Hepatocyte (in vitro differentiated cells): ENCODE measurements around the gene DAPK2. TPM values are rescaled to one million over a fixed set of nuclear protein-coding genes. Genes with fewer than 3 reads are reported as not detected.
A peak's percentile ranks its signal among the peaks of the same experiment; 100 is the strongest.

Experiments
- DNase-seq: peaks from one replicate; pipeline ENCODE4 v3.0.0-alpha.2; 2016; ENCODE audit warnings: low spot score
- H2AFZ ChIP-seq: fragments of 200-600 bp; sonication (generic); 2 replicates; pipeline ENCODE4 v1.6.0; 2016; ENCODE audit warnings: antibody characterized with exemption, mild to moderate bottlenecking
- H3K27ac ChIP-seq: fragments of 200-600 bp; sonication (generic); 2 replicates; pipeline ENCODE4 v1.5.1; 2016; ENCODE audit warnings: mild to moderate bottlenecking
- H3K27me3 ChIP-seq: fragments of 200-600 bp; sonication (generic); 2 replicates; pipeline ENCODE4 v1.6.1; 2016
- H3K36me3 ChIP-seq: fragments of 200-600 bp; sonication (generic); replicated peaks from 2 replicates; pipeline ENCODE4 v1.5.1; 2016; ENCODE audit warnings: low read depth; ENCODE audit not compliant: insufficient read depth
- H3K4me1 ChIP-seq: fragments of 200-600 bp; sonication (generic); 2 replicates; pipeline ENCODE4 v1.5.1; 2016; ENCODE audit warnings: mild to moderate bottlenecking, moderate library complexity; ENCODE audit not compliant: insufficient read depth
- H3K4me2 ChIP-seq: fragments of 200-600 bp; sonication (generic); 2 replicates; pipeline ENCODE4 v1.6.0; 2016
- H3K4me3 ChIP-seq: fragments of 200-600 bp; sonication (generic); 2 replicates; pipeline ENCODE4 v1.5.1; 2016; ENCODE audit warnings: mild to moderate bottlenecking
- H3K79me2 ChIP-seq: fragments of 200-600 bp; sonication (generic); 2 replicates; pipeline ENCODE4 v1.6.0; 2017; ENCODE audit warnings: mild to moderate bottlenecking
- H3K9me2 ChIP-seq: fragments of 200-600 bp; sonication (generic); replicated peaks from 2 replicates; pipeline ENCODE4 v1.6.0; 2017; ENCODE audit warnings: mild to moderate bottlenecking; ENCODE audit not compliant: insufficient read depth
- H3K9me3 ChIP-seq: fragments of 200-600 bp; sonication (generic); 2 replicates; pipeline ENCODE4 v1.5.1; 2016; ENCODE audit warnings: low read depth, mild to moderate bottlenecking
- H4K20me1 ChIP-seq: fragments of 200-600 bp; sonication (generic); 2 replicates; pipeline ENCODE4 v1.6.0; 2016; ENCODE audit warnings: mild to moderate bottlenecking; ENCODE audit not compliant: insufficient read depth, poor library complexity, severe bottlenecking
- EZH2 ChIP-seq: fragments of 200-600 bp; sonication (generic); IDR thresholded peaks from 2 replicates; pipeline ENCODE4 v1.6.1; 2016; ENCODE audit warnings: antibody characterized with exemption, mild to moderate bottlenecking, borderline replicate concordance
- EZH2phosphoT487 ChIP-seq: fragments of 200-600 bp; sonication (generic); IDR thresholded peaks from one replicate; pipeline ENCODE4 v1.6.1; 2018; ENCODE audit warnings: antibody characterized with exemption, mild to moderate bottlenecking, low read depth, moderate library complexity; ENCODE audit not compliant: unreplicated experiment, severe bottlenecking
- WGBS: methylation state at CpG from one replicate; pipeline ENCODE4 v1.1.6; 2016; ENCODE audit warnings: low lambda C conversion rate; ENCODE audit errors: missing lambda C conversion rate; 5-methylcytosine and 5-hydroxymethylcytosine counted together
- polyA plus RNA-seq: library from polyadenylated mRNA; unstranded; fragments of >200 nt; fragmentation: Nextera tagmentation; extraction: Ambion mirVana; gene quantifications from 2 replicates; pipeline ENCODE4 v1.2.1, GENCODE V29; 2016
- total RNA-seq: library from RNA; depleted of rRNA; stranded (reverse); fragments of >200 nt; gene quantifications from 2 replicates; pipeline ENCODE4 v1.2.3, GENCODE V29; 2014
- TF ChIP-seq, protein P1 (sequence below): fragments of 200-600 bp; sonication (generic); IDR thresholded peaks from 2 replicates; pipeline ENCODE4 v1.5.1; 2016; ENCODE audit warnings: antibody characterized with exemption, mild to moderate bottlenecking; ENCODE audit not compliant: poor library complexity

Gene DAPK2
- total and polyA plus RNA-seq, 2 experiments from 2014 or later: 4.9 to 5.1 TPM

DNA sequence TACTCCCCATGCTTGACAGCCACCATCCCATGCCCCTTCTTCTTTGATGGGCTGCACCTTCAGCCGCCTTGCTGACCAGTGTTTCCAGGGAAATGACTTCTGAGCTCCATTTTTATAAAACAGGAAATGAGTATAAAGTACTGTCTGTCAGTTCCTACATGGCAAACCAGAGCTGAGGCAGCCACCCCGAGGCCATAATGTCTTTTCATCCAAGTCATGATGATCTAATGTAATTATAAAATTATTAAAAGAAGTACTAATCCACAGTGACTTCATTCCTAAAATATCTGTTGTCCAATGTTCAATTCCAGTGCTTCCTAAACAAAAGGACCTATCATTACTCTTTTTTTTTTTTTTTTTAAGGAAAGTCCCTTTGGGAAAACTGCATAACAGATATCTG is 137.3 kb downstream of the DAPK2 start:
- Histone ChIP-seq H3K4me1 (peaks cover 23% of the 10 kb centered on the region), H3K9me3 (no peaks in the 10 kb centered on the region), H3K27ac (peak overlapping the region; percentile 64), H3K9me2 (no peaks in the 10 kb centered on the region), H3K4me3 (no peak overlapping the region), H3K36me3 (no peaks in the 10 kb centered on the region), H3K79me2 (no peaks in the 10 kb centered on the region), H3K27me3 (no peaks in the 10 kb centered on the region), H2AFZ (no peak overlapping the region), H4K20me1 (no peaks in the 10 kb centered on the region), H3K4me2 (no peak overlapping the region)
- TF ChIP-seq EZH2phosphoT487: no peak
- WGBS: 95% methylated on average over 2 of the region's 2 CpGs
- no peak for DNase-seq

DNA sequence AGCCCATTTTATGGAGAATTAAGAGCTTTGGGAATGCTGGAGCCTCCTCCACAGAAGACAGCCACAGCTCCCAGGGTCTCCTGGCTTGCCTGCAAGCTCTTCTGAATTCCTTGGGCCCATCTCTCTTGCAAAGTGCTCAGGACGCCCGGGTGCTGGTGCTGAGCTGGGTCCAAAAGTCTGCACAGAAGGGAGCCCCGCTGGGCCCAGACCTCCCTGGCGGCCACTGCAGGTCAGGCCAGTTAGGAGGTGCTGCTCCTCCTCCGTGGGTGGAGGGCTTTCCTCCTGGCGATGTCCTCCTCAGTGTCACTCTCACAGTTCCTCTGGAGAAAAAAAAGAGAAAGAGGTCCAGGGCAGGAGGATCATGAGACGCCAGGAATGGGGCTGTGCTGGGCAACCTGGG is 138.0 kb downstream of the DAPK2 start:
- DNase-seq: no peak
- Histone ChIP-seq H3K36me3 (no peaks in the 10 kb centered on the region), H3K27ac (no peak overlapping the region), H3K27me3 (no peaks in the 10 kb centered on the region), H2AFZ (no peak overlapping the region), H3K4me1 (peaks cover 23% of the 10 kb centered on the region), H3K9me2 (no peaks in the 10 kb centered on the region), H4K20me1 (no peaks in the 10 kb centered on the region), H3K79me2 (no peaks in the 10 kb centered on the region), H3K4me2 (no peak overlapping the region), H3K4me3 (no peak overlapping the region), H3K9me3 (no peaks in the 10 kb centered on the region)
- TF ChIP-seq EZH2 (no peak), EZH2phosphoT487 (no peak)
- TF ChIP-seq, protein P1, sequence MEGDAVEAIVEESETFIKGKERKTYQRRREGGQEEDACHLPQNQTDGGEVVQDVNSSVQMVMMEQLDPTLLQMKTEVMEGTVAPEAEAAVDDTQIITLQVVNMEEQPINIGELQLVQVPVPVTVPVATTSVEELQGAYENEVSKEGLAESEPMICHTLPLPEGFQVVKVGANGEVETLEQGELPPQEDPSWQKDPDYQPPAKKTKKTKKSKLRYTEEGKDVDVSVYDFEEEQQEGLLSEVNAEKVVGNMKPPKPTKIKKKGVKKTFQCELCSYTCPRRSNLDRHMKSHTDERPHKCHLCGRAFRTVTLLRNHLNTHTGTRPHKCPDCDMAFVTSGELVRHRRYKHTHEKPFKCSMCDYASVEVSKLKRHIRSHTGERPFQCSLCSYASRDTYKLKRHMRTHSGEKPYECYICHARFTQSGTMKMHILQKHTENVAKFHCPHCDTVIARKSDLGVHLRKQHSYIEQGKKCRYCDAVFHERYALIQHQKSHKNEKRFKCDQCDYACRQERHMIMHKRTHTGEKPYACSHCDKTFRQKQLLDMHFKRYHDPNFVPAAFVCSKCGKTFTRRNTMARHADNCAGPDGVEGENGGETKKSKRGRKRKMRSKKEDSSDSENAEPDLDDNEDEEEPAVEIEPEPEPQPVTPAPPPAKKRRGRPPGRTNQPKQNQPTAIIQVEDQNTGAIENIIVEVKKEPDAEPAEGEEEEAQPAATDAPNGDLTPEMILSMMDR: no peak
- WGBS: 91% methylated on average over 7 of the region's 7 CpGs

DNA sequence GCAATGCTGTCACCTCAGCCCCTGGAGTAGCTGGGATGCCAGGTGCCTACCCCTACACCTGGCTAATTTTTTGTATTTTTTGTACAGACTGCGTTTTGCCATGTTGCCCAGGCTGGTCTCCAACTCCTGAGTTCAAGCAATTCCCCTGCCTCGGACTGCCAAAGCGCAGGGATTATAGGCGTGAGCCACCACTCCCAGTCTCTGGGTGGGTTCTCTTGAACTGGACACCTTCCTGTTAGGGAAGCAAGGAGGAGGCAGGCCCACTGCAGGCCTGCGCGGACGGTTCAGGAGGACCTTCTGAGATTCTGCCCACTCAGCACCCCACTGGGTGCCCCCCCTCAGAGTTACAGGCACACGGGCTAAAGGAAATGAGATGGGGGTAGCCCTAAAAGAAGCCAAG is 138.8 kb downstream of the DAPK2 start:
- Histone ChIP-seq H3K9me2 (no peaks in the 10 kb centered on the region), H3K9me3 (no peaks in the 10 kb centered on the region), H3K79me2 (no peaks in the 10 kb centered on the region), H3K27ac (no peak overlapping the region), H4K20me1 (no peaks in the 10 kb centered on the region), H2AFZ (no peak overlapping the region), H3K36me3 (no peaks in the 10 kb centered on the region), H3K4me2 (no peak overlapping the region), H3K27me3 (no peaks in the 10 kb centered on the region), H3K4me3 (no peak overlapping the region), H3K4me1 (peaks cover 19% of the 10 kb centered on the region)
- no peak for DNase-seq
- no peak for TF ChIP-seq EZH2phosphoT487
- 94% methylated on average over 8 of the region's 8 CpGs for WGBS

DNA sequence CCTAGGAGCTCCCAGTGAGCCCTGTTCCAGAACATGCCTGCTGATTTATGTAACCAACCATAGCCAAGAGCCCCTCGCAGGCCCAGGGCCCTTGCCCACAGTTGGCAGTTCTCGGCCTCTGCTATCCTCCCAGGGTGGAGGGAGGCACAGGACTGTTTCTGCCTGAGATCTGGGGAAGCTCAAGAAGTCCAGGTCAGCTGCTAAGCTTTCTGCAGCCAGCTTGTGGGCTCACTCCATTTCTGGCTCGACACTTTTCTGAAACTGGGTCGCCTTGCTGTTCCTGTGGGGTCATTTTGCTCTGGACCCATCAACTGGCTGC is 140.1 kb downstream of the DAPK2 start:
- Histone ChIP-seq H3K79me2 (no peaks in the 10 kb centered on the region), H3K27ac (no peak overlapping the region), H3K4me3 (no peak overlapping the region), H3K9me2 (no peaks in the 10 kb centered on the region), H3K9me3 (no peaks in the 10 kb centered on the region), H3K36me3 (no peaks in the 10 kb centered on the region), H4K20me1 (no peaks in the 10 kb centered on the region), H3K4me1 (peaks cover 19% of the 10 kb centered on the region), H3K27me3 (no peaks in the 10 kb centered on the region), H2AFZ (no peak overlapping the region), H3K4me2 (no peak overlapping the region)
- TF ChIP-seq, protein P1: no peak
- TF ChIP-seq EZH2phosphoT487 (no peak), EZH2 (no peak)
- no peak for DNase-seq
- 86% methylated on average over 4 of the region's 4 CpGs for WGBS
